Endothelial cell of umbilical vein (primary cell): ENCODE results near the gene SPINT1. TPM values are rescaled to one million over a fixed set of nuclear protein-coding genes. Genes with fewer than 3 reads are reported as not detected.

Experiments
- BruUV-seq: library from RNA; stranded (reverse); fragments of 400-500 nt; replicated peaks from 2 replicates; lab custom pipeline; 2021; lab: Mats Ljungman, UMichigan
- CTCF ChIA-PET: fragments of 300-600, 350-600 bp; sonication (Branson Sonifier 250); formaldehyde crosslinking; loops from one replicate; lab custom pipeline; 2021; ENCODE audit warnings: antibody characterized with exemption, inconsistent platforms; lab: Charles Lee
- POLR2A ChIA-PET: fragments of 300-600, 350-600 bp; sonication (Branson Sonifier 250); formaldehyde crosslinking; loops from one replicate; lab custom pipeline; 2021; ENCODE audit warnings: antibody characterized with exemption, inconsistent platforms; lab: Charles Lee
- DNase-seq: peaks from one replicate; pipeline ENCODE4 v3.0.0-alpha.2; 2011; ENCODE audit warnings: low read depth, low spot score
- FAIRE-seq: peaks from 2 replicates; lab custom pipeline; 2011; peaks lifted over from hg19 to GRCh38; lab: Jason Lieb, UNC
- H2AFZ ChIP-seq: 2 replicates; pipeline ENCODE4 v1.6.0; 2012; ENCODE audit warnings: low read depth, low read length, control low read depth, inconsistent platforms
- H3K27ac ChIP-seq: 2 replicates; pipeline ENCODE4 v1.5.1; 2011; ENCODE audit warnings: low read depth, mild to moderate bottlenecking, control low read depth, low read length, moderate library complexity; ENCODE audit not compliant: insufficient read depth
- H3K27me3 ChIP-seq, 2 experiments: 2 replicates each; pipeline versions ENCODE4 v1.6.0 to v1.6.1; 2011; ENCODE audit warnings: low read length in 2 of 2, mixed read lengths in 1 of 2; ENCODE audit not compliant: control insufficient read depth in 2 of 2, insufficient read depth in 2 of 2
- H3K36me3 ChIP-seq, 2 experiments: 2 replicates in 1 of 2; 3 replicates in 1 of 2; pipeline ENCODE4 v1.5.1; 2011; ENCODE audit warnings: low read length in 2 of 2, mild to moderate bottlenecking in 1 of 2, moderate library complexity in 1 of 2; ENCODE audit not compliant: control insufficient read depth in 2 of 2, insufficient read depth in 2 of 2; ENCODE audit errors: extremely low read depth in 1 of 2
- H3K4me1 ChIP-seq: 3 replicates; pipeline ENCODE4 v1.5.1; 2011; ENCODE audit warnings: mild to moderate bottlenecking, low read length; ENCODE audit not compliant: control insufficient read depth, insufficient read depth; ENCODE audit errors: extremely low read depth
- H3K4me2 ChIP-seq: 2 replicates; pipeline ENCODE4 v1.6.1; 2011; ENCODE audit warnings: low read length, control low read depth, mixed read lengths; ENCODE audit not compliant: insufficient read depth
- H3K4me3 ChIP-seq, 3 experiments: fragments of 200-600 bp in 1 of 3; sonication (generic), shearing (Covaris generic) in 1 of 3; replicated peaks in 1 of 3; 2 replicates each; pipeline ENCODE4 v1.5.1; 2011 to 2016; ENCODE audit warnings: control low read depth in 3 of 3, low read length in 3 of 3, mild to moderate bottlenecking in 2 of 3, inconsistent platforms in 1 of 3, low read depth in 1 of 3, moderate library complexity in 1 of 3; ENCODE audit not compliant: insufficient read depth in 1 of 3
- H3K79me2 ChIP-seq: 2 replicates; pipeline ENCODE4 v1.6.0; 2012; ENCODE audit warnings: low read length, inconsistent platforms; ENCODE audit not compliant: control insufficient read depth, insufficient read depth
- H3K9ac ChIP-seq: replicated peaks from 2 replicates; pipeline ENCODE3; 2011; ENCODE audit warnings: low read length, control low read depth; ENCODE audit not compliant: insufficient read depth; ENCODE audit errors: extremely low read depth
- H3K9me1 ChIP-seq: replicated peaks from 3 replicates; pipeline ENCODE4 v1.6.0; 2011; ENCODE audit warnings: mild to moderate bottlenecking, low read length; ENCODE audit not compliant: control insufficient read depth, insufficient read depth; ENCODE audit errors: extremely low read depth
- H3K9me3 ChIP-seq: replicated peaks from 2 replicates; pipeline ENCODE4 v1.5.1; 2012; ENCODE audit warnings: low read length, inconsistent platforms; ENCODE audit not compliant: control insufficient read depth, insufficient read depth
- H4K20me1 ChIP-seq: replicated peaks from 2 replicates; pipeline ENCODE3; 2011; ENCODE audit warnings: mild to moderate bottlenecking, low read length; ENCODE audit not compliant: control insufficient read depth, insufficient read depth; ENCODE audit errors: extremely low read depth
- POLR2AphosphoS5 ChIP-seq: IDR thresholded peaks from 2 replicates; pipeline ENCODE4 v1.6.1; 2012; ENCODE audit warnings: low read depth, mild to moderate bottlenecking, control low read depth, low read length, moderate library complexity; ENCODE audit not compliant: insufficient read depth
- dilution Hi-C: fragments of 300-500 bp; cut with MboI; formaldehyde crosslinking; loops from one replicate; pipeline ENCODE4 v1.15.0; 2019; ENCODE audit warnings: low sequenced_read_pairs; ENCODE audit not compliant: extremely low pct_ligation_motif_present
- intact Hi-C: fragments of 100-400 bp; cut with micrococcal nuclease; formaldehyde crosslinking; loops from one replicate; pipeline ENCODE4 v1.10.0; 2022
- polyA plus RNA-seq, 4 experiments: library from polyadenylated mRNA; depleted of rRNA in 3 of 4; stranded (reverse) in 3 of 4; unstranded in 1 of 4; fragments of >200 nt; gene quantifications; 2 replicates each; pipeline versions ENCODE4 v1.2.1 to v1.2.3, GENCODE V29; 2011 to 2012; ENCODE audit warnings: missing spikeins in 1 of 4
- total RNA-seq: library from RNA; stranded (reverse); gene quantifications from 2 replicates; pipeline ENCODE4 v1.2.3, GENCODE V29; 2021
- TF ChIP-seq, protein P1 (sequence below), 2 donors: IDR thresholded peaks; 1 replicate in 1 of 2; 2 replicates in 1 of 2; pipeline ENCODE4 v1.5.1; 2011; ENCODE audit warnings: low read length in 2 of 2, mild to moderate bottlenecking in 2 of 2, moderate library complexity in 2 of 2, control low read depth in 1 of 2, inconsistent platforms in 1 of 2, low read depth in 1 of 2; ENCODE audit not compliant: insufficient read depth in 1 of 2; ENCODE audit errors: extremely low read depth in 1 of 2

The SPINT1 gene
- total and polyA plus RNA-seq, 2 donors (not counting 3 experiments of a cell fraction or from before 2014, with no cell fraction given): 4.1 to 4.2 TPM

DNA sequence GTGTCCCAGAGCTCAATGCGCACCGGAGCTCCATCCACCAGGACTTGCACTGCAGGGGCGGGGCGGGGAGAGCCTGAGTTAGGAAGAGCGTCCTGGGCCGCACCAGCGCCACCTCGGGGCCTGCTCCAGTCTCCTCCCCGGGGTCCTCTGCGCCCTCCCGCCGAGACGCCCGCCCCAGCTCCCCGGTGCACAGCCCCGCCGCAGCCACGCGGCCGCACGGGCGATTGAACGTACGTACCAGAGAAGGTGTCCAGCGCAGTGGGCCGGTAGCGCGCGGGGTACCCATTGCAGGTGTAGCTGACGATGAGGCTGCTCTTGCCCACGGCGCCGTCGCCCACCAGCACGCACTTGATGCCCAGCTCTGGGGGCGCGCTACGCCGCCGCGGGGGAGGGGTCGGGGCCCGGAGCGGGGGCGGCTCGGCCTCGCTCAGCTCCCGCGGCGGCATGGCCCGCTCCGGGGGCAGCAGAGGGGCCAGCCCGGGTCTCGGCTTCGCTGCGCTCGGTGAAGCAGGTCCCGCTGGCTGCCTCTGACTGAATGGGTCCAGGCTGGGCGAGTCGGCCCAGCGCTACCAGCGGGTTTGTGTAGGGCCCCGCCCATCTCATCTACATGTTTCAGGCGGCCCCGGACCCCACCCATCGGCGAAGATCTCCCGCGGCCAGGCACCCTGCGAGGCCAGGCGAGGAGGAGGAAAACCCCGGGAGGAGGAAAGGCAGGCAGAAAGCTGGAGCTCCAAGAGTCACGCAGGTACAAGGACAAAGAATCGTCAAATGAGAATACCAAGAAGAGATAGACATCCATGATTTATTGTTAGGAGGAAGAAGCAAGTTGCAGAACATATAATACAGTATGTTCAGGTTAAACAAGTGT, 30.1 kb downstream of the SPINT1 start, which contains the start of gene RHOV:
Gene RHOV (minus strand): TSS at position 541 of the 868 bp plus-strand sequence. CDS start 95 bp downstream, at position 446.
- H3K27me3 ChIP-seq: no peaks in the 10 kb centered on the region
- no peaks in the 10 kb centered on the region for H4K20me1 ChIP-seq
- intact Hi-C loops: no loop called here
- TF ChIP-seq POLR2AphosphoS5: no peak
- TF ChIP-seq, protein P1, sequence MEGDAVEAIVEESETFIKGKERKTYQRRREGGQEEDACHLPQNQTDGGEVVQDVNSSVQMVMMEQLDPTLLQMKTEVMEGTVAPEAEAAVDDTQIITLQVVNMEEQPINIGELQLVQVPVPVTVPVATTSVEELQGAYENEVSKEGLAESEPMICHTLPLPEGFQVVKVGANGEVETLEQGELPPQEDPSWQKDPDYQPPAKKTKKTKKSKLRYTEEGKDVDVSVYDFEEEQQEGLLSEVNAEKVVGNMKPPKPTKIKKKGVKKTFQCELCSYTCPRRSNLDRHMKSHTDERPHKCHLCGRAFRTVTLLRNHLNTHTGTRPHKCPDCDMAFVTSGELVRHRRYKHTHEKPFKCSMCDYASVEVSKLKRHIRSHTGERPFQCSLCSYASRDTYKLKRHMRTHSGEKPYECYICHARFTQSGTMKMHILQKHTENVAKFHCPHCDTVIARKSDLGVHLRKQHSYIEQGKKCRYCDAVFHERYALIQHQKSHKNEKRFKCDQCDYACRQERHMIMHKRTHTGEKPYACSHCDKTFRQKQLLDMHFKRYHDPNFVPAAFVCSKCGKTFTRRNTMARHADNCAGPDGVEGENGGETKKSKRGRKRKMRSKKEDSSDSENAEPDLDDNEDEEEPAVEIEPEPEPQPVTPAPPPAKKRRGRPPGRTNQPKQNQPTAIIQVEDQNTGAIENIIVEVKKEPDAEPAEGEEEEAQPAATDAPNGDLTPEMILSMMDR (IDR thresholded peaks at IDR 0.05; ENCODE audit: extremely low read depth in 1 of 2, insufficient read depth in 1 of 2, low read depth in 1 of 2, low read length in 2 of 2): peak; percentile 33 to 55
- peak within 1 kb of the TSS; percentile 88 for H2AFZ ChIP-seq
- H3K9ac ChIP-seq: no peak within 1 kb of the TSS
- H3K4me2 ChIP-seq: peak within 1 kb of the TSS; percentile 41
- no peak within 1 kb of the TSS for H3K27ac ChIP-seq
- peak; percentile 43 for DNase-seq
- H3K4me1 ChIP-seq: no peaks in the 10 kb centered on the region
- H3K9me1 ChIP-seq: no peaks in the 10 kb centered on the region
- no peaks in the 10 kb centered on the region for H3K79me2 ChIP-seq
- no peaks in the 10 kb centered on the region for H3K9me3 ChIP-seq
- CTCF ChIA-PET: interaction anchor here (0.7 to 5.9 kb wide), 13 partner anchors 10 to 284 kb away, joined by 3 to 146 read pairs (median 4); partner anchors contain the start of genes SPINT1 and VPS18
- H3K36me3 ChIP-seq: no peaks in the 10 kb centered on the region
- POLR2A ChIA-PET: no interaction called here
- FAIRE-seq: peak; percentile 78
- H3K4me3 ChIP-seq: peak within 1 kb of the TSS; percentile 9 to 43 (median 25)
- dilution Hi-C loops: no loop called here
- no TSS peak for BruUV-seq
